ENCODE measurements around the gene SPATS2L.

SPATS2L gene

GRCh38 chr2:200352636-200353035 is 46.1 kb downstream of the SPATS2L start:
- no peak for DNase-seq

- DNase-seq: no peak
Measured at GRCh38 chr2:200353120-200353519, 46.6 kb downstream of the SPATS2L start.

DNA sequence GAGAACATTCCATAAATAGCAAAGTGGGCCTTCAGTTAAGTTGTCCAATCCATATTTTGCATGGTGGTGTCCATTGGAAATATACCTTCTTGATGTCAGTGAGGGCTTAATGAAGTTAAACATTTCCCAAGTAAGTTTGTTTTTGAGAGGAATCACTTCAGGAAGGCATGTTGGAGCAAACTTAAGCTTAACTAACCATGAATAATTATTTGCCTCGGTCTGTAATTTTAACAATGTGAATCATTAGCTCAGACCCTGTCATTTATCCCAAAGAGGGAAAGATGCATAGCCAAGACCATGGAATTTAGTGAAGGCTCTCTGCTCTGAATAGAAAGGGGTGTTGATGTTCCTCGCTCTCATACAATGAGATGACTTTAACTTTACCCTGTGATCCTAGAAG is 47.4 kb downstream of the SPATS2L start:
- DNase-seq: no peak

- DNase-seq: no peak
Measured at GRCh38 chr2:200354833-200355751, 48.6 kb downstream of the SPATS2L start.

DNA sequence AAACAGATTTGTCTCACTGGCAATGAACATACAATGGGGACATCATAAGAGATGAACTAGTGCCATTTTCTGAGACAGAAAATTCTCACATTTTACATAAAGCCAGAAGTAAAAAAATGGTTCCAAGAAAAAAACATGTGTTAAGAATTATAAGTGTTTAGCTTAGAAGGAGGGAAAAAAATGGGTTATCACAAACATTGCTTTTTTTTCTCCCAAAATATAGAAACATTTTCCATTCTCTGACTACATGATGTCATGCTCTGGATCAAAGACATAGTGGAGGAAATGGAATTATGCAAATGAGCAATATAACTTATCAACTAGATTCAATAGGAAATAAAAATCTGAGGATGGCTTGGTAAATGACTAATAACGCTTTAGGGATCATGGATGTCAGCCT is 49.8 kb downstream of the SPATS2L start:
- DNase-seq: no peak

DNA sequence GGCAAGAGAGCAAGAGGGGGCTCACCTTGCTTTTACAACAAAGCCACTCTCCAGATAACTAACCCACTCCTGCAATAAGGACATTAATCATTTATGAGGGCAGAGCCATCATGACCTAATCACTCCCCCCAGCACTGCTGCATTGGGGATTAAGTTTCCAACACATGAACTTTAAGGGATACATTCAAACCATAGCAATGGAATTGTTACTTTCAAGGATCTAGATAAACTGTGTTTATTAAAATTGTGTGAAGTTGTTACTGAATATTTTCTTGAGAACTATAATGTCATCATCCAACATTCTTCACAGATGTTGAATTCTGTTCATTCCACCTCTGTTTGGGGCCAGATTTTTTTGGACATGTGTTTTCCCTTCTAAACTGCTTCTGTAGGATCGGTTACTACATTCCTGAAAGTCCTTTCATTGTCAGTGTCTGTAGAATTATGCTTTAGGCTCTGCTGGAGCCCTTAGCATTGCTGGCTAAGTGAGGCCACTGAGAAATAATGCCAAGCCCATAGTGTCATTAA is 50.4 kb downstream of the SPATS2L start:
- DNase-seq: no peak

DNA sequence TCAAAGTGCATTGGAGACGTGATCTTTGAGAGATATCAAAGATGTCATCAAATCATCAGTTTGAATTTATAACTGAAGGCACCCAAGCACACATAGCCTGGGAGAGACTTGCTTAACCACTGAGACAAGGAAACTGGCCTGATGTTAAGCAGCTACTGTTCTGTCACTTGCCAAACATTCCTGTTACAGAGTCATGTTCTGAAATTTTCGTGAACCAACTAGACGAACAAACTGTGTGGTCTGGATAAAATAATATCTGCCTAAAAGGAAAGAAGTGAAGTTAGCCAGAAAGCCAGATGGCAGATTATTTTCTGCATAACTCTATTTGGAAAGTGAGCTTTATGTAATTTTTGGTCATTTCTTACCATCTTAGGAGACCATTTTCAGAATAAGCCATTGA is 51.4 kb downstream of the SPATS2L start:
- no peak for DNase-seq

DNA sequence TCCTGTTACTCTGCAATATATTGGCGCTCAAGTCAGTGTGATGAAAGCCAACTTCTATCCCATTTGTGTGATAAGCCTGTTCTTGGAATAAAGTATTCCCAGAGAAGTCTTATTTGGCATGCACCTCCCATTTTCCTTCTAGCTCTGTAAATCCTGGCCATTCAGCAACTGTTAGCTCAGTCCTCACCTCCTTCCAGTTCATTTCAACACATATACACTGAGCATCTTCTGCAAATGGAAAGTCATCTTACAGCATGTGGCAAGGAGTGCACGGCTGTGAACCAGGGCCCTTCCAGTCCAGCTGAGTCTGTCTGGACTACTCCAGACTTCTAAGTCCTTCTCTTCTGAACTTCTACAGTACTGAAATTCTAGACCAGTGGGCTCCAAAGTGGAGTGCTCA is 53.1 kb downstream of the SPATS2L start:
- no peak for DNase-seq

DNA sequence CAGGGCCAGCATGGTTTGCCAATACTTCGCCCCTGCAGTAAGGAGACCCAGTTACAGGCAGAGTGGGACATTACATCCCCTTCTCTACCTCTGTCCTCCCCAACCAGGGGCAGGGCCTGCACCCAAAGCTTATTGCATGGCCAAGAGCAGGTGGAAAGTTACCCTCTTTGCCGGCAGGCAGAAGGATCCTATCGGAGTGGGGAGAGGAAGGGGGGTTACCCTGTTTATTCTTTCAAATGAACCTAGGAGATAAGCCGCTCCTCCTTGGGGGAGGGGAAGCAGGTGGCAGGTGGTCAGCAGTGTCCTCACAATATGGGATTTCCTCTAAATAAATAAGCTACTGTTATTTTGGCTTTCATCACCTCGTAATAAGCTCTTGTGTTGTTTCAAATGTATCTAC is 53.9 kb downstream of the SPATS2L start:
- DNase-seq: no peak

- no peak for DNase-seq
Measured at GRCh38 chr2:200362202-200362917, 55.9 kb downstream of the SPATS2L start.

DNA sequence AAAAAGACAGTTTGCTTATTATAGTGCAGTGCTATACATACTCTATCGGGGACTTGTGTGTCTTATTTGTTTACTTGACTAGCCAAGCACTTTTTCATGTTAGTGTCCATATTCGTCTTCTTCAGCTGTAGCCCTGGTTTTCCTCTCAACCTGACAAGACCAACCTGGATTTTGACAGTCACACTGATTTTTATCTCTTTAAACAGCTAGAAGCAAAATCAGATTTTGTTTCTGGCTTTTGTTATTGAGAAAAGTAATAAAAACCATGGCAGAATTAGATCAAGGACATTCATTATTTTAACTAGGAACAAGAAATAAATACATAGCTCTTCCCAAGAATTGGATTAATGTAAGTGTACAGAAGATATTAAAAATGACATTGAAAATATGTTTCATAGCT is 56.8 kb downstream of the SPATS2L start:
- DNase-seq: no peak

- DNase-seq: no peak
Measured at GRCh38 chr2:200364142-200364541, 57.6 kb downstream of the SPATS2L start.

DNA sequence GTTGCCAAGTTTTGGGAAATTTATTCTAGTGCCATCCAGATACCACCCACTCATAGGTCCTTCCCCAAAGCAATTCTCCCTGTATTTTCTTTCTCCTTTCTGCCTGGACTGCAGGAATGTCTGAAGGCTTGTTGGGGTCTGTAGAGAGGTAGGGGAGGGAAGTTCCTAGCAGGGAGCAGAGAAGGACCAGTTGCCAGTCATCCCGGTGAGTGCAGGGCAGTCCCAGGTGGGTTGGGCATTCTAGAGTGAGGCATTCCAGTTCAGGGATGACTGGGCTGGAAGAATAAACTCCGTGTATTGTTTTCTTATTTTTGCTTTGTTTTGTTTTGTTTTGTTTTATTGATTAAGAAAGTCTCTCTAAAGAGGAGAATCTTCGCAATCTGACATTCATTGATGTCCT is 58.1 kb downstream of the SPATS2L start:
- no peak for DNase-seq

- DNase-seq: no peak
Measured at GRCh38 chr2:200365209-200365608, 58.7 kb downstream of the SPATS2L start.

DNA sequence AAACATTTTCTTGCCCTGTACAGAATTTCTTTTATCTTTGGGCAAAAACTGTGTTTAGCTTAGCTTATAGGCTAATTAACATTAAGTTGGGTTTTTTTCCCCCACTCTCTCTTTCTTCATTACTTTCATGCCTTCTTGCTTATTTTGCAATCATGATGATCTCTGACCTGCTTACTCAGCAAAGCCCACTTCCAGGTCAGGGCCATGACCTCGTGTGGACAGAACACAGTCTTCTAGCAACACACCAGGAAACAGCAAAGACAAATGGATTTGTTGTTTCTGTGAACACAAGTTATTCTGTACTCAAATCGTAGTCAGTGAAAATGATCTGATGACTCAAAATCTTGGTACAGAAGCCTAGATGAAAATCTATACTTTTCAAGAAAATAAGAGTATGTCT is 60.7 kb downstream of the SPATS2L start:
- DNase-seq: no peak

- DNase-seq: no peak
Measured at GRCh38 chr2:200369886-200370285, 63.4 kb downstream of the SPATS2L start.

GRCh38 chr2:200373231-200373630 is 66.7 kb downstream of the SPATS2L start:
- no peak for DNase-seq

- no peak for DNase-seq
Measured at GRCh38 chr2:200373973-200374416, 67.5 kb downstream of the SPATS2L start.

- DNase-seq: no peak
Measured at GRCh38 chr2:200376513-200377354, 70.2 kb downstream of the SPATS2L start.

- no peak for DNase-seq
Measured at GRCh38 chr2:200377355-200378336, 71.2 kb downstream of the SPATS2L start.

DNA sequence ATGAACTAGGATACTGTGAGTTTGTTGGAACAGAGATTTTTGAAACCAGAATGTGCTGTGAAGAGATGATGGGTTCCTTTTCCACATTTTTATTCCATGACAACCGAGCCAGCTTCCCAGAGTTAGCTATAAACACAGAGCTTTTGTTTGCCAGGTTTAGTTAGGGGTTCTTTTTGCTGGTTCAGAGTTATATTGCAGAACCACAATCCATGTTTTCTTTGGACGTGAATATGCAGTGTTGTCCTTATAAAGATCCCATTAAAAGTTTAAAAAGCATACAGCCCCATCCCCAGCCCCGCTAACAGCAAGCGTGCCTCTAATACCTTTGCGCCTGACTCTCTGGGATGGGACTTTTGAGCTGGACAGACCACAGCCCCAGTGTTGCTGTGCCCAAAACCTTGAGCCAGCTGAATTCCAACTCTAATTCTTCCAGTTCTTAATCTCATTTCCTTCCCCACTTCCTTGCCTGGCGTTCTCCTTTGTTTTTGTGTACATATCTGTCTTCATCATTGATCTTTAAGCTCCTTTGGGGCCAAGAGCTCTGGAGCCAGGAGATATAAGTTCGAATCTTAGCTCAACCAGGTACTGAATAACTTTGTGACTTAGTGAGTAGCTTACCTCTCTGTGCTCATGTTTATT is 72.3 kb downstream of the SPATS2L start:
- no peak for DNase-seq

Data from NCI-H1105 treated with DMSO at 0.1 percent for 48 hours (cell line).